ENCODE data around the gene EZH2.

DNA sequence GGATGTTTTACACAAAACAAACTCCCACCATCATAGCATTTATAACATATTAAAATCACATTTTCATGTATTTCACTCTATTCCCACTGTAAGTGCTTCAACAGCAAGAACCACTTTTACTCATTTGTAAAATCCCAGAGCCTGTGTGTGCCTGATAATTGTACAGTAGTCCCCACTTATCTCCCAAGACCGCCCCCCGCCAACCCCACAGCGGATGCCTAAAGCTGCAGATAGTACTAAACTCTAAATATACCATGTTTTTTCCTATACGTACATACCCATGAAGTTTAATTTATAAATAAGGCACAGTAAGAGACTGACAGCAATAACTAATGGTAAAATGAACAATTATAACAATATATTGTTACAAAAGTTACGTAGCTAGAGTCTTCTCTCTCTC is 33.5 kb downstream of the EZH2 start:
- TF ChIP-seq, protein P1, sequence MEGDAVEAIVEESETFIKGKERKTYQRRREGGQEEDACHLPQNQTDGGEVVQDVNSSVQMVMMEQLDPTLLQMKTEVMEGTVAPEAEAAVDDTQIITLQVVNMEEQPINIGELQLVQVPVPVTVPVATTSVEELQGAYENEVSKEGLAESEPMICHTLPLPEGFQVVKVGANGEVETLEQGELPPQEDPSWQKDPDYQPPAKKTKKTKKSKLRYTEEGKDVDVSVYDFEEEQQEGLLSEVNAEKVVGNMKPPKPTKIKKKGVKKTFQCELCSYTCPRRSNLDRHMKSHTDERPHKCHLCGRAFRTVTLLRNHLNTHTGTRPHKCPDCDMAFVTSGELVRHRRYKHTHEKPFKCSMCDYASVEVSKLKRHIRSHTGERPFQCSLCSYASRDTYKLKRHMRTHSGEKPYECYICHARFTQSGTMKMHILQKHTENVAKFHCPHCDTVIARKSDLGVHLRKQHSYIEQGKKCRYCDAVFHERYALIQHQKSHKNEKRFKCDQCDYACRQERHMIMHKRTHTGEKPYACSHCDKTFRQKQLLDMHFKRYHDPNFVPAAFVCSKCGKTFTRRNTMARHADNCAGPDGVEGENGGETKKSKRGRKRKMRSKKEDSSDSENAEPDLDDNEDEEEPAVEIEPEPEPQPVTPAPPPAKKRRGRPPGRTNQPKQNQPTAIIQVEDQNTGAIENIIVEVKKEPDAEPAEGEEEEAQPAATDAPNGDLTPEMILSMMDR (conservative IDR thresholded peaks at IDR 0.05; ENCODE audit: low read depth, low read length) = no peak
- TF ChIP-seq EZH2phosphoT487 (IDR thresholded peaks at IDR 0.05; ENCODE audit: borderline replicate concordance, low read length) = no peak

All from PC-3 (cell line).